PC-9 (cell line): ENCODE measurements around the gene VCL.

Source experiments
- EZH2 ChIP-seq: fragments of 200-600 bp; sonication (generic); IDR thresholded peaks from 2 replicates; pipeline ENCODE4 v1.8.0; 2017; ENCODE audit warnings: antibody characterized with exemption, low read depth
- TF ChIP-seq, protein P1 (sequence below): fragments of 200-600 bp; sonication (generic); conservative IDR thresholded peaks from 2 replicates; pipeline ENCODE4 v1.6.1; 2017; ENCODE audit warnings: mixed run types, antibody characterized with exemption, mild to moderate bottlenecking, moderate library complexity

DNA sequence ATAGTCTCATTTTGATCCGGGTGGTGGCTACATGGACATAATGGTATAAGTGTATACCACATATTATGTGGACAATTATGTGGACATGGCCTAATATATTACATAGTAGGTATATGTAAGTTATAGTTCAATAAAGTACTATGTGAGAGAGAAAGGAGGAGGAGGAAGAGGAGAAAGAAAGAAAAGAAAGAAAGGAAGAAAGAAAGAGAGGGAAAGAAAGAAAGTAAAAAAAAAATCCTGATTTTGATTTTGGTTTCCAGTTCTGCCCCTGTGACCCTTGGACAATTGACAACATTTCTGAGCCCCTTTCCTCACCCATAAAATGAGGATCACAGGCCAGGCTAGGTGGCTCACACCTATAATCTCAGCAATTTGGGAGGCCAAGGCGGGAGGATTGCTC lies 42.2 kb upstream of the VCL start:
- TF ChIP-seq, protein P1, sequence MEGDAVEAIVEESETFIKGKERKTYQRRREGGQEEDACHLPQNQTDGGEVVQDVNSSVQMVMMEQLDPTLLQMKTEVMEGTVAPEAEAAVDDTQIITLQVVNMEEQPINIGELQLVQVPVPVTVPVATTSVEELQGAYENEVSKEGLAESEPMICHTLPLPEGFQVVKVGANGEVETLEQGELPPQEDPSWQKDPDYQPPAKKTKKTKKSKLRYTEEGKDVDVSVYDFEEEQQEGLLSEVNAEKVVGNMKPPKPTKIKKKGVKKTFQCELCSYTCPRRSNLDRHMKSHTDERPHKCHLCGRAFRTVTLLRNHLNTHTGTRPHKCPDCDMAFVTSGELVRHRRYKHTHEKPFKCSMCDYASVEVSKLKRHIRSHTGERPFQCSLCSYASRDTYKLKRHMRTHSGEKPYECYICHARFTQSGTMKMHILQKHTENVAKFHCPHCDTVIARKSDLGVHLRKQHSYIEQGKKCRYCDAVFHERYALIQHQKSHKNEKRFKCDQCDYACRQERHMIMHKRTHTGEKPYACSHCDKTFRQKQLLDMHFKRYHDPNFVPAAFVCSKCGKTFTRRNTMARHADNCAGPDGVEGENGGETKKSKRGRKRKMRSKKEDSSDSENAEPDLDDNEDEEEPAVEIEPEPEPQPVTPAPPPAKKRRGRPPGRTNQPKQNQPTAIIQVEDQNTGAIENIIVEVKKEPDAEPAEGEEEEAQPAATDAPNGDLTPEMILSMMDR: no peak
- no peak for TF ChIP-seq EZH2
